Mucosa of stomach (tissue), 1 donor: ENCODE measurements around the gene MYO18B.

ENCODE experiments used
- H3K27me3 ChIP-seq: one replicate; pipeline ENCODE4 v1.7.0; 2013; ENCODE audit warnings: mild to moderate bottlenecking, low read length; ENCODE audit not compliant: control insufficient read depth, insufficient read depth
- H3K36me3 ChIP-seq: one replicate; pipeline ENCODE4 v1.7.0; 2013; ENCODE audit warnings: low read length; ENCODE audit not compliant: control insufficient read depth, insufficient read depth
- H3K4me1 ChIP-seq: one replicate; pipeline ENCODE4 v1.7.0; 2013; ENCODE audit warnings: mild to moderate bottlenecking, low read length; ENCODE audit not compliant: control insufficient read depth, insufficient read depth
- H3K4me3 ChIP-seq: one replicate; pipeline ENCODE4 v1.7.0; 2013; ENCODE audit warnings: low read length
- H3K9ac ChIP-seq: one replicate; pipeline ENCODE4 v1.7.0; 2013; ENCODE audit warnings: mild to moderate bottlenecking, low read length, moderate library complexity
- H3K9me3 ChIP-seq: one replicate; pipeline ENCODE4 v1.7.0; 2013; ENCODE audit warnings: mild to moderate bottlenecking, low read length, moderate library complexity; ENCODE audit not compliant: control insufficient read depth
- donor health status: Pancreatic carcinoma.

MYO18B gene

DNA sequence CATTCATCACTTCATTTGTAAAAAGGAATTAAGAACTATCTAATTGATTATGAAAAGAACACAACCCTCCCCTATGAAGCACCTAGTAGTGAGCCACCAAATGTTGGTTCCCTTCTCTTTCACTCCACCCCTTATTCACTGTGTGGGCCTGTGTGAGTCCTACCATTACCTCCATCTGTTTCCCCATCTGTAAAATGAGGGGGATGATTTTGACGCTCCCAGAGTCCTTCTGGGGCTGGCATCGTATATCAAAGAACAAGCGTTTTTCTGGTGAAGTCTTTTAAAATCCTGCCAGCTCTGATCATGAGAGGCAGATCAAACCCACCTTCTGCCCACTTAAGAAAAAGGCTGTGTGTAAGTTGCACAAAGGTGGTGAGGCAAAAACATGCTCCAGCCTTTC, 330.6 kb downstream of the MYO18B start:
- H3K4me3 ChIP-seq: no peak overlapping the region
- no peaks in the 10 kb centered on the region for H3K4me1 ChIP-seq
- no peak overlapping the region for H3K9ac ChIP-seq
- no peaks in the 10 kb centered on the region for H3K9me3 ChIP-seq
- no peaks in the 10 kb centered on the region for H3K36me3 ChIP-seq
- no peaks in the 10 kb centered on the region for H3K27me3 ChIP-seq

DNA sequence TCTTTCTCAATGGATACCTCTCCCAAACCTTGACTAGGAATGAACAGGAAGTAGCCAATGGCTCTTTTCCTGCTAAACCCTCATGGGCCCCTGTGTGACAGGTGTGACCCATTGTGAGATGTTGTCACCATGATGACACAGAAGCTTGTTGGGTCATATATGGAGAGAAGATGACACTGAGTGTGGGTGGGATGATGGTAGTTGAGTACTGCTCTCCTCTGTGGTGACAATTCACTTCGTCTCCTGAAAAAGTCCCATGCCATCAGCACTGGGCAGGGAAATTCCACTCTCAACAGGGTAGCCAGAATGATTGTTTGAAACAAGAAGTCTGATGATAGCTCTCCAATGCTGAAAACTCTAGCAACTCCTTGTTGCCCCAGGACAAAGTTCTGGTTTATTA, 333.3 kb downstream of the MYO18B start:
- Histone ChIP-seq H3K4me1 (no peaks in the 10 kb centered on the region), H3K9ac (no peak overlapping the region), H3K36me3 (no peaks in the 10 kb centered on the region), H3K4me3 (no peak overlapping the region), H3K9me3 (no peaks in the 10 kb centered on the region), H3K27me3 (no peaks in the 10 kb centered on the region)

DNA sequence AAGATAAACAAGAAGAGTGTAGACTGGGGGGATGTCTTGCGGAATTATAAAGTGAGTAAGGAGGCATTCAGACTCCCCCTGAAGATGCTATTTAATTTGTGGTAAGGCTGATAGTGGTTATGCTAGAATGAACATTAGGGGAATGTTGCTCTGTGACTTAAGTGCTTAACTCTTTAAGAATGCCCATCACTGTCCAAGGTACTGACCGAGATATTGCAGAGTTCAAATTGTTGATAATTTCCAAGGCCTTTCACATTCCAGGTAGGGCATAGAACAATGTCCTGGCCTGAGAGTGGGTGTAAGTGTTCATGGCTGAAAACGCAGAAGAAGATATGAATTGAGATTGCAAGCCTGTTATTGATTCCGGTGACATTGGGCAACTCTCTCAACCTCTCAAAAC, 337.0 kb downstream of the MYO18B start:
- Histone ChIP-seq H3K4me3 (no peak overlapping the region), H3K9me3 (no peaks in the 10 kb centered on the region), H3K27me3 (no peaks in the 10 kb centered on the region), H3K36me3 (no peaks in the 10 kb centered on the region), H3K4me1 (no peaks in the 10 kb centered on the region), H3K9ac (no peak overlapping the region)
